GM21515 (cell line): Measurements from ENCODE around the gene AZU1.

Source experiments
- ATAC-seq: cut with Tn5 transposase; IDR thresholded peaks from one replicate; pipeline ENCODE4 v1.9.1; 2021; ENCODE audit not compliant: unreplicated experiment

Gene AZU1

GRCh38 chr19:827710-828321, at the start of gene AZU1:
AZU1 (plus strand) TSS chr19:827837; CDS start chr19:827847, 10 bp downstream.
- no peak for ATAC-seq

- ATAC-seq: no peak
Measured at GRCh38 chr19:778910-779653, 48.6 kb upstream of the AZU1 start.

- ATAC-seq: no peak
Measured at GRCh38 chr19:780935-781334, 46.7 kb upstream of the AZU1 start.

GRCh38 chr19:781800-782184, 45.8 kb upstream of the AZU1 start:
- no peak for ATAC-seq

GRCh38 chr19:782185-782877, 45.3 kb upstream of the AZU1 start:
- ATAC-seq: no peak

- ATAC-seq: no peak
Measured at GRCh38 chr19:782878-783668, 44.6 kb upstream of the AZU1 start.

GRCh38 chr19:784541-784940, 43.1 kb upstream of the AZU1 start:
- ATAC-seq: no peak

- ATAC-seq: no peak
Measured at GRCh38 chr19:787536-787935, 40.1 kb upstream of the AZU1 start.

- no peak for ATAC-seq
Measured at GRCh38 chr19:788686-788982, 39.0 kb upstream of the AZU1 start.

- ATAC-seq: no peak
Measured at GRCh38 chr19:788983-789700, 38.5 kb upstream of the AZU1 start.

- no peak for ATAC-seq
Measured at GRCh38 chr19:789701-790060, 38.0 kb upstream of the AZU1 start.

- ATAC-seq: no peak
Measured at GRCh38 chr19:791007-791566, 36.5 kb upstream of the AZU1 start.

GRCh38 chr19:791567-792305, 35.9 kb upstream of the AZU1 start:
- no peak for ATAC-seq

- no peak for ATAC-seq
Measured at GRCh38 chr19:792306-792885, 35.2 kb upstream of the AZU1 start.

GRCh38 chr19:793806-794205, 33.8 kb upstream of the AZU1 start:
- ATAC-seq: no peak

GRCh38 chr19:795073-795611, 32.5 kb upstream of the AZU1 start:
- ATAC-seq: no peak

- no peak for ATAC-seq
Measured at GRCh38 chr19:795691-796581, 31.7 kb upstream of the AZU1 start.
